ENCODE data around the gene ST6GALNAC3. TPM values are rescaled to one million over a fixed set of nuclear protein-coding genes. Genes with fewer than 3 reads are reported as not detected.

The ST6GALNAC3 gene
- total RNA-seq, 1 experiment from 2014 or later: 0.03 TPM

GRCh38 chr1:76428028-76428427 is 353.5 kb downstream of the ST6GALNAC3 start:
- Histone ChIP-seq H3K27ac (ENCODE audit: low read length) (no peak overlapping the region), H3K4me3 (ENCODE audit: low read depth in 2 of 2, low read length in 2 of 2) (no peak overlapping the region), H3K27me3 (ENCODE audit: control insufficient read depth, insufficient read depth, low read length) (no peaks in the 10 kb centered on the region), H3K4me1 (ENCODE audit: control insufficient read depth, insufficient read depth, low read length) (no peaks in the 10 kb centered on the region), H3K36me3 (ENCODE audit: control insufficient read depth, insufficient read depth, low read length) (no peaks in the 10 kb centered on the region), H3K9me3 (ENCODE audit: control insufficient read depth, insufficient read depth, low read depth, low read length) (no peaks in the 10 kb centered on the region)
- CTCF ChIA-PET: no interaction called here
- ATAC-seq: no peak
- in situ Hi-C loops (cut with HindIII; ENCODE audit: low pct_unique_long_range_greater_than_20kb, low sequenced_read_pairs): no loop called here
- intact Hi-C loops (cut with micrococcal nuclease; ENCODE audit: unreplicated experiment): no loop called here
- no TSS peak for BruUV-seq (replicated peaks)
- TF ChIP-seq POLR2AphosphoS5 (IDR thresholded peaks at IDR 0.05; ENCODE audit: low read depth, low read length) (no peak), REST (IDR thresholded peaks at IDR 0.05; ENCODE audit: insufficient read depth in 1 of 2, low read depth in 2 of 2, low read length in 1 of 2) (no peak), SIN3A (IDR thresholded peaks at IDR 0.05; ENCODE audit: borderline replicate concordance, insufficient read depth, low read depth, low read length) (no peak)
- no peak for DNase-seq (ENCODE audit: low read depth, low spot score)
- POLR2A ChIA-PET: no interaction called here

GRCh38 chr1:76430531-76430930 is 356.0 kb downstream of the ST6GALNAC3 start:
- no peaks in the 10 kb centered on the region for H3K36me3 ChIP-seq (ENCODE audit: control insufficient read depth, insufficient read depth, low read length)
- H3K27ac ChIP-seq (ENCODE audit: low read length): no peak overlapping the region
- intact Hi-C loops (cut with micrococcal nuclease; ENCODE audit: unreplicated experiment) (no loop called here), in situ Hi-C loops (cut with HindIII; ENCODE audit: low pct_unique_long_range_greater_than_20kb, low sequenced_read_pairs) (no loop called here)
- CTCF ChIA-PET: no interaction called here
- no TSS peak for BruUV-seq (replicated peaks)
- H3K27me3 ChIP-seq (ENCODE audit: control insufficient read depth, insufficient read depth, low read length): no peaks in the 10 kb centered on the region
- H3K9me3 ChIP-seq (ENCODE audit: control insufficient read depth, insufficient read depth, low read depth, low read length): no peaks in the 10 kb centered on the region
- POLR2A ChIA-PET: no interaction called here
- H3K4me1 ChIP-seq (ENCODE audit: control insufficient read depth, insufficient read depth, low read length): no peaks in the 10 kb centered on the region
- ATAC-seq (no peak), DNase-seq (ENCODE audit: low read depth, low spot score) (no peak)
- H3K4me3 ChIP-seq (ENCODE audit: low read depth in 2 of 2, low read length in 2 of 2): no peak overlapping the region
- TF ChIP-seq TCF7L2 (IDR thresholded peaks at IDR 0.05; ENCODE audit: low read depth, low read length): no peak

- H3K4me1 ChIP-seq (ENCODE audit: control insufficient read depth, insufficient read depth, low read length): no peaks in the 10 kb centered on the region
- no peak overlapping the region for H3K27ac ChIP-seq (ENCODE audit: low read length)
- intact Hi-C loops (cut with micrococcal nuclease; ENCODE audit: unreplicated experiment): no loop called here
- DNase-seq (ENCODE audit: low read depth, low spot score) (no peak), ATAC-seq (no peak)
- no peaks in the 10 kb centered on the region for H3K9me3 ChIP-seq (ENCODE audit: control insufficient read depth, insufficient read depth, low read depth, low read length)
- TF ChIP-seq REST (IDR thresholded peaks at IDR 0.05; ENCODE audit: insufficient read depth in 1 of 2, low read depth in 2 of 2, low read length in 1 of 2): no peak
- no peak for TF ChIP-seq POLR2AphosphoS5 (IDR thresholded peaks at IDR 0.05; ENCODE audit: low read depth, low read length)
- TF ChIP-seq TCF7L2 (IDR thresholded peaks at IDR 0.05; ENCODE audit: low read depth, low read length): no peak
- TF ChIP-seq CTCF (IDR thresholded peaks at IDR 0.05): no peak
- no peak for TF ChIP-seq SIN3A (IDR thresholded peaks at IDR 0.05; ENCODE audit: borderline replicate concordance, insufficient read depth, low read depth, low read length)
- no peaks in the 10 kb centered on the region for H3K27me3 ChIP-seq (ENCODE audit: control insufficient read depth, insufficient read depth, low read length)
- CTCF ChIA-PET: no interaction called here
- H3K36me3 ChIP-seq (ENCODE audit: control insufficient read depth, insufficient read depth, low read length): no peaks in the 10 kb centered on the region
- BruUV-seq (replicated peaks): no TSS peak
- POLR2A ChIA-PET: no interaction called here
- no peak overlapping the region for H3K4me3 ChIP-seq (ENCODE audit: low read depth in 2 of 2, low read length in 2 of 2)
- in situ Hi-C loops (cut with HindIII; ENCODE audit: low pct_unique_long_range_greater_than_20kb, low sequenced_read_pairs): no loop called here
These were observed 359.0 kb downstream of the ST6GALNAC3 start for GRCh38 chr1:76433526-76433925.
